Activated naive CD4-positive, alpha-beta T cell (primary cell): Measurements from ENCODE around the gene MRGPRD.

Experiments used
- DNase-seq, 4 experiments: peaks; one replicate each; lab custom pipeline; 2025; lab: John Stamatoyannopoulos, UW

MRGPRD gene

GRCh38 chr11:68968306-68969250 is 12.2 kb downstream of the MRGPRD start:
- DNase-seq = no peak

- DNase-seq = no peak
Measured at GRCh38 chr11:68966894-68967780, 13.6 kb downstream of the MRGPRD start.

- DNase-seq = no peak
Measured at GRCh38 chr11:68965901-68966853, 14.6 kb downstream of the MRGPRD start.

- no peak for DNase-seq
Measured at GRCh38 chr11:68963779-68964178, 17.0 kb downstream of the MRGPRD start.

GRCh38 chr11:68962527-68963250 is 18.1 kb downstream of the MRGPRD start:
- no peak for DNase-seq

- DNase-seq = no peak
Measured at GRCh38 chr11:68961245-68961644, 19.5 kb downstream of the MRGPRD start.

GRCh38 chr11:68960294-68961071 is 20.3 kb downstream of the MRGPRD start:
- DNase-seq = no peak

- DNase-seq = no peak
Measured at GRCh38 chr11:68959465-68960293, 21.1 kb downstream of the MRGPRD start.

- no peak for DNase-seq
Measured at GRCh38 chr11:68958211-68958610, 22.6 kb downstream of the MRGPRD start.

GRCh38 chr11:68956547-68957254 is 24.1 kb downstream of the MRGPRD start:
- DNase-seq = no peak

GRCh38 chr11:68956142-68956541 is 24.6 kb downstream of the MRGPRD start:
- no peak for DNase-seq

- no peak for DNase-seq
Measured at GRCh38 chr11:68955607-68955958, 25.2 kb downstream of the MRGPRD start.

GRCh38 chr11:68954836-68955606 is 25.8 kb downstream of the MRGPRD start:
- no peak for DNase-seq

- DNase-seq = no peak
Measured at GRCh38 chr11:68950762-68951161, 30.0 kb downstream of the MRGPRD start.

GRCh38 chr11:68950270-68950669 is 30.5 kb downstream of the MRGPRD start:
- DNase-seq = no peak

- no peak for DNase-seq
Measured at GRCh38 chr11:68948935-68949334, 31.9 kb downstream of the MRGPRD start.

- DNase-seq = no peak
Measured at GRCh38 chr11:68948496-68948895, 32.3 kb downstream of the MRGPRD start.

GRCh38 chr11:68947151-68947550 is 33.6 kb downstream of the MRGPRD start:
- DNase-seq = no peak
